Neural cell (in vitro differentiated cells): ENCODE results near the gene CISD3. TPM values are rescaled to one million over a fixed set of nuclear protein-coding genes. Genes with fewer than 3 reads are reported as not detected.
A peak's percentile ranks its signal among the peaks of the same experiment; 100 is the strongest.

Experiments used
- H2AFZ ChIP-seq: fragments of 200-600, 300-800 bp; sonication (generic), shearing (Covaris generic); 2 replicates; pipeline ENCODE4 v1.6.0; 2014; ENCODE audit warnings: low read depth, mild to moderate bottlenecking, antibody characterized with exemption, low read length, moderate library complexity
- H3F3A ChIP-seq: fragments of 200-600 bp; shearing (Covaris generic); 2 replicates; pipeline ENCODE4 v1.6.1; 2016; ENCODE audit warnings: mild to moderate bottlenecking, moderate library complexity, mixed read lengths, antibody characterized with exemption, low read length; ENCODE audit not compliant: insufficient read depth, poor library complexity, severe bottlenecking
- H3K27ac ChIP-seq: fragments of 200-600, 300-800 bp; sonication (generic), shearing (Covaris generic); 2 replicates; pipeline ENCODE4 v1.5.1; 2014; ENCODE audit warnings: mild to moderate bottlenecking, low read length, moderate library complexity
- H3K27me3 ChIP-seq: fragments of 300-800, 200-600 bp; sonication (generic), shearing (Covaris generic); 2 replicates; pipeline ENCODE4 v1.6.0; 2014; ENCODE audit warnings: mild to moderate bottlenecking, low read depth, low read length, moderate library complexity; ENCODE audit not compliant: insufficient read depth
- H3K36me3 ChIP-seq: fragments of 300-800, 200-600 bp; sonication (generic), shearing (Covaris generic); 2 replicates; pipeline ENCODE4 v1.5.1; 2014; ENCODE audit warnings: mild to moderate bottlenecking, antibody characterized with exemption, low read length, moderate library complexity; ENCODE audit not compliant: insufficient read depth
- H3K4me2 ChIP-seq: fragments of 300-800, 200-600 bp; sonication (generic), shearing (Covaris generic); 2 replicates; pipeline ENCODE4 v1.6.0; 2014; ENCODE audit warnings: mild to moderate bottlenecking, low read length
- H3K4me3 ChIP-seq: fragments of 300-800, 200-600 bp; sonication (generic), shearing (Covaris generic); 2 replicates; pipeline ENCODE4 v1.5.1; 2014; ENCODE audit warnings: mild to moderate bottlenecking, low read length, moderate library complexity
- H3K79me2 ChIP-seq: fragments of 200-600 bp; shearing (Covaris generic); replicated peaks from 2 replicates; pipeline ENCODE4 v1.6.0; 2014; ENCODE audit warnings: mild to moderate bottlenecking, low read length, moderate library complexity; ENCODE audit not compliant: insufficient read depth
- H3K9ac ChIP-seq: fragments of 300-800, 200-600 bp; sonication (generic), shearing (Covaris generic); 2 replicates; pipeline ENCODE4 v1.6.1; 2016; ENCODE audit warnings: mild to moderate bottlenecking, low read length, mixed read lengths
- H3K9me2 ChIP-seq: fragments of 200-600 bp; shearing (Covaris generic); 2 replicates; pipeline ENCODE4 v1.6.1; 2016; ENCODE audit warnings: mild to moderate bottlenecking, low read length, mixed read lengths; ENCODE audit not compliant: insufficient read depth
- H3K9me3 ChIP-seq: fragments of 200-600, 300-800 bp; sonication (generic), shearing (Covaris generic); 2 replicates; pipeline ENCODE4 v1.6.1; 2016; ENCODE audit warnings: mild to moderate bottlenecking, mixed run types, low read length, moderate library complexity, mixed read lengths
- H4K20me1 ChIP-seq: fragments of 200-600 bp; shearing (Covaris generic); 2 replicates; pipeline ENCODE4 v1.6.1; 2016; ENCODE audit warnings: mild to moderate bottlenecking, mixed run types; ENCODE audit not compliant: insufficient read depth
- EP300 ChIP-seq: fragments of 450-650 bp; conservative IDR thresholded peaks from 2 replicates; pipeline ENCODE4 v1.6.1; 2014; ENCODE audit warnings: antibody characterized with exemption, mild to moderate bottlenecking, moderate library complexity; ENCODE audit not compliant: poor library complexity, severe bottlenecking
- EZH2 ChIP-seq: fragments of 200-600, 300-800 bp; shearing (Covaris generic), sonication (generic); IDR thresholded peaks from 2 replicates; pipeline ENCODE4 v1.6.1; 2014; ENCODE audit warnings: antibody characterized with exemption, low read length, borderline replicate concordance, mild to moderate bottlenecking; ENCODE audit not compliant: insufficient read depth, poor library complexity, severe bottlenecking
- MXI1 ChIP-seq: fragments of 450-650 bp; conservative IDR thresholded peaks from 2 replicates; pipeline ENCODE4 v1.6.1; 2014; ENCODE audit warnings: antibody characterized with exemption, mild to moderate bottlenecking; ENCODE audit not compliant: poor library complexity, severe bottlenecking
- POLR2AphosphoS5 ChIP-seq: IDR thresholded peaks from 2 replicates; pipeline ENCODE4 v1.6.1; 2012
- RAD21 ChIP-seq: fragments of 450-650 bp; conservative IDR thresholded peaks from 2 replicates; pipeline ENCODE4 v1.6.1; 2014; ENCODE audit warnings: antibody characterized with exemption, mild to moderate bottlenecking, moderate library complexity
- SMC3 ChIP-seq: fragments of 450-650 bp; conservative IDR thresholded peaks from 2 replicates; pipeline ENCODE4 v1.6.1; 2014; ENCODE audit warnings: antibody characterized with exemption, mild to moderate bottlenecking, moderate library complexity; ENCODE audit not compliant: poor library complexity
- TAF1 ChIP-seq: IDR thresholded peaks from 2 replicates; pipeline ENCODE4 v1.6.1; 2012; ENCODE audit warnings: low read depth
- polyA plus RNA-seq: library from polyadenylated mRNA; depleted of rRNA; stranded (reverse); fragments of >200 nt; gene quantifications from 2 replicates; pipeline ENCODE4 v1.2.3, GENCODE V29; 2014
- TF ChIP-seq, protein P1 (sequence below): IDR thresholded peaks from 2 replicates; pipeline ENCODE4 v1.6.1; 2012; ENCODE audit warnings: borderline replicate concordance
- TF ChIP-seq, protein P2 (sequence below): fragments of 450-650 bp; IDR thresholded peaks from 2 replicates; pipeline ENCODE4 v1.5.1; 2014; ENCODE audit warnings: antibody characterized with exemption, mild to moderate bottlenecking, moderate library complexity; ENCODE audit not compliant: poor library complexity, severe bottlenecking

Gene CISD3
- polyA plus RNA-seq, 1 donor from 2014 or later: 1.2 TPM

DNA sequence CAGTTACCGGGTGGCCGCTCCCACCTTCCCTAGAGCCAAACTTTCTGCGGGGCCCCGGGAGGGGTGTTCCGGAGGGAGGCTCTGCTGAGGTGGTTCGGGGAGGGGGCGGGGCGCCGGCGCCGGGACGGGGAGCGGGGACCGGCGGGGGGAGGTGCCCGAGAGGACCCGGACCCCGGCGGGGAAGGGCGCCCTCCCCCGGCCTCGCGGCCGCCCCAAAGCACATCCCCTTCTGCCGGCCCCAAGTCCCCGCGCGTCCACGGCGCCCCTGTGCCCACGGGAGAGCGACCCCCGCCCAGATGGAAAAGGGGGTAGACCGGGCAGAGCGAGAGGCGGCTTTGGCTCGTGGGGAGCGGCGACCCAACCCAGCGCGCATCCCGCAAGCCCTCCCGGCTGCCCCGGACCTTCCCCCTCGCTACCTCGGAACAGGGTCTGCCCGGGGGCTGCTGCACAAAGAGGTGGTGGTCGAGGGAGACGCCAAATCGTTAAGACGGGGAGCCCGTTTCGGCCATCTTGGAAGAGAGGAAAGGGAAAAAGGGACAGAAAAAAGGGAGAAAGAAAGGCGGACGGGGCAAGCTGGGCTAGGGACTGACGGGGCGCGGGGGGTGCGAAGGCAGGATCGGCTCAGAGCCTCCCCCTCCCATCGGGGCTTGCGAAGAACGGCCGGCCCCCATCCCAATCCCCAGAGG, 17.5 kb downstream of the CISD3 start:
- Histone ChIP-seq H3K9me3 (no peaks in the 10 kb centered on the region), H3K9ac (peak overlapping the region; percentile 100), H3K4me3 (peak overlapping the region; percentile 94), H3K36me3 (no peaks in the 10 kb centered on the region), H3K4me2 (no peak overlapping the region), H3F3A (no peaks in the 10 kb centered on the region), H3K27ac (peak overlapping the region; percentile 94), H2AFZ (peak overlapping the region; percentile 62), H3K27me3 (no peaks in the 10 kb centered on the region), H3K9me2 (no peaks in the 10 kb centered on the region), H3K79me2 (peaks cover 60% of the 10 kb centered on the region), H4K20me1 (no peaks in the 10 kb centered on the region)
- TF ChIP-seq, protein P1, sequence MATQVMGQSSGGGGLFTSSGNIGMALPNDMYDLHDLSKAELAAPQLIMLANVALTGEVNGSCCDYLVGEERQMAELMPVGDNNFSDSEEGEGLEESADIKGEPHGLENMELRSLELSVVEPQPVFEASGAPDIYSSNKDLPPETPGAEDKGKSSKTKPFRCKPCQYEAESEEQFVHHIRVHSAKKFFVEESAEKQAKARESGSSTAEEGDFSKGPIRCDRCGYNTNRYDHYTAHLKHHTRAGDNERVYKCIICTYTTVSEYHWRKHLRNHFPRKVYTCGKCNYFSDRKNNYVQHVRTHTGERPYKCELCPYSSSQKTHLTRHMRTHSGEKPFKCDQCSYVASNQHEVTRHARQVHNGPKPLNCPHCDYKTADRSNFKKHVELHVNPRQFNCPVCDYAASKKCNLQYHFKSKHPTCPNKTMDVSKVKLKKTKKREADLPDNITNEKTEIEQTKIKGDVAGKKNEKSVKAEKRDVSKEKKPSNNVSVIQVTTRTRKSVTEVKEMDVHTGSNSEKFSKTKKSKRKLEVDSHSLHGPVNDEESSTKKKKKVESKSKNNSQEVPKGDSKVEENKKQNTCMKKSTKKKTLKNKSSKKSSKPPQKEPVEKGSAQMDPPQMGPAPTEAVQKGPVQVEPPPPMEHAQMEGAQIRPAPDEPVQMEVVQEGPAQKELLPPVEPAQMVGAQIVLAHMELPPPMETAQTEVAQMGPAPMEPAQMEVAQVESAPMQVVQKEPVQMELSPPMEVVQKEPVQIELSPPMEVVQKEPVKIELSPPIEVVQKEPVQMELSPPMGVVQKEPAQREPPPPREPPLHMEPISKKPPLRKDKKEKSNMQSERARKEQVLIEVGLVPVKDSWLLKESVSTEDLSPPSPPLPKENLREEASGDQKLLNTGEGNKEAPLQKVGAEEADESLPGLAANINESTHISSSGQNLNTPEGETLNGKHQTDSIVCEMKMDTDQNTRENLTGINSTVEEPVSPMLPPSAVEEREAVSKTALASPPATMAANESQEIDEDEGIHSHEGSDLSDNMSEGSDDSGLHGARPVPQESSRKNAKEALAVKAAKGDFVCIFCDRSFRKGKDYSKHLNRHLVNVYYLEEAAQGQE: peak; percentile 76
- TF ChIP-seq SMC3 (no peak), RAD21 (no peak), MXI1 (peak; percentile 26), POLR2AphosphoS5 (peak; percentile 21), EP300 (no peak), EZH2 (no peak), TAF1 (no peak)
- TF ChIP-seq, protein P2, sequence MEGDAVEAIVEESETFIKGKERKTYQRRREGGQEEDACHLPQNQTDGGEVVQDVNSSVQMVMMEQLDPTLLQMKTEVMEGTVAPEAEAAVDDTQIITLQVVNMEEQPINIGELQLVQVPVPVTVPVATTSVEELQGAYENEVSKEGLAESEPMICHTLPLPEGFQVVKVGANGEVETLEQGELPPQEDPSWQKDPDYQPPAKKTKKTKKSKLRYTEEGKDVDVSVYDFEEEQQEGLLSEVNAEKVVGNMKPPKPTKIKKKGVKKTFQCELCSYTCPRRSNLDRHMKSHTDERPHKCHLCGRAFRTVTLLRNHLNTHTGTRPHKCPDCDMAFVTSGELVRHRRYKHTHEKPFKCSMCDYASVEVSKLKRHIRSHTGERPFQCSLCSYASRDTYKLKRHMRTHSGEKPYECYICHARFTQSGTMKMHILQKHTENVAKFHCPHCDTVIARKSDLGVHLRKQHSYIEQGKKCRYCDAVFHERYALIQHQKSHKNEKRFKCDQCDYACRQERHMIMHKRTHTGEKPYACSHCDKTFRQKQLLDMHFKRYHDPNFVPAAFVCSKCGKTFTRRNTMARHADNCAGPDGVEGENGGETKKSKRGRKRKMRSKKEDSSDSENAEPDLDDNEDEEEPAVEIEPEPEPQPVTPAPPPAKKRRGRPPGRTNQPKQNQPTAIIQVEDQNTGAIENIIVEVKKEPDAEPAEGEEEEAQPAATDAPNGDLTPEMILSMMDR: peak; percentile 39

DNA sequence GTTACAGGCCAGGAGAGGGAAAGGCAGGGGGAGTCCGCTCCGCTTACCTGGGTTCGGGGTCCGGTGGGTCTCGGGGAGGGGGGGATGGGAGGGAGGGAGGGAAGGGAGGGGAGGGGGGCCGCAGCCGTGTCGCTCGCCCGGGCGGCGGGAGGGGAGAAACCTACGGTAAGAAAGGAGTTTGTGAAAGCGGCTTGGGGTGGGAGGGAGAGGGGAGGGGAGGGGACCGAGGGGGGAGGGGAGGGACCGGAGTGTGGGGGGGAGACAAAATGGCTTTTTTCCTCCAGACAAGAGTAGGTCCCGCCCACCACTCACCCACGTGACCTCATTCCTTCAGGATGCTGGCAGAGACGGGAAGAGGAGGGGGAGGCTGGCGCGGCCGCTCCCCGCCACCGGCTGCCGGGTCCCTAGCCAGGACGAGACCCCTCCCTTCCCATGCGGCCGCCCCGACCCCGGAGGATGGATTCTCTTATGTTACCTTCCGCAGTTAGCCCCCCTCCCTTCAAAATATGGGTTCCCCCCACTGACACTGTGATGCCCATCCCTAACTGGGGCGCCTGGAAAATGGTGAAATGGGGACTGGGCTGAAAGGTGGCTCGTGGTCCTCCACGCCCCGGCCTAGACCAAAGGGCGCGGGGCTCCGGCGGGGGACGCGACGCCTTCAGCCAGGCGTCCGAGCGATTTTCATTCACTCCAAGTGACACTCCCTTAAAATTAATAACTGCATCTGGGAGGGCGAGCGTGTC, 18.2 kb downstream of the CISD3 start, which contains the start of gene PCGF2:
Gene PCGF2, minus strand, starts transcription at position 188 of the 743 bp plus-strand sequence. CDS start 7,934 bp downstream, outside the sequence.
- H3K9ac ChIP-seq: peak within 1 kb of the TSS; percentile 100
- TF ChIP-seq MXI1: peak; percentile 45
- TF ChIP-seq RAD21: no peak
- TF ChIP-seq, protein P1: no peak
- no peak for TF ChIP-seq EP300
- peak; percentile 93 for TF ChIP-seq POLR2AphosphoS5
- TF ChIP-seq TAF1: peak; percentile 54
- TF ChIP-seq SMC3: no peak
- no peaks in the 10 kb centered on the region for H3K27me3 ChIP-seq
- H3K27ac ChIP-seq: peak within 1 kb of the TSS; percentile 94
- H3K4me3 ChIP-seq: peak within 1 kb of the TSS; percentile 94
- H3K36me3 ChIP-seq: no peaks in the 10 kb centered on the region
- H2AFZ ChIP-seq: peak within 1 kb of the TSS; percentile 62
- no peaks in the 10 kb centered on the region for H4K20me1 ChIP-seq
- H3K9me2 ChIP-seq: no peaks in the 10 kb centered on the region
- peaks cover 56% of the 10 kb centered on the region for H3K79me2 ChIP-seq
- no peaks in the 10 kb centered on the region for H3F3A ChIP-seq
- peak within 1 kb of the TSS; percentile 79 for H3K4me2 ChIP-seq
- H3K9me3 ChIP-seq: no peaks in the 10 kb centered on the region
